ENCODE data around the gene RNASEH2C. TPM values are rescaled to one million over a fixed set of nuclear protein-coding genes. Genes with fewer than 3 reads are reported as not detected.

Gene RNASEH2C
- total RNA-seq, 1 experiment from 2014 or later = 80.2 TPM

DNA sequence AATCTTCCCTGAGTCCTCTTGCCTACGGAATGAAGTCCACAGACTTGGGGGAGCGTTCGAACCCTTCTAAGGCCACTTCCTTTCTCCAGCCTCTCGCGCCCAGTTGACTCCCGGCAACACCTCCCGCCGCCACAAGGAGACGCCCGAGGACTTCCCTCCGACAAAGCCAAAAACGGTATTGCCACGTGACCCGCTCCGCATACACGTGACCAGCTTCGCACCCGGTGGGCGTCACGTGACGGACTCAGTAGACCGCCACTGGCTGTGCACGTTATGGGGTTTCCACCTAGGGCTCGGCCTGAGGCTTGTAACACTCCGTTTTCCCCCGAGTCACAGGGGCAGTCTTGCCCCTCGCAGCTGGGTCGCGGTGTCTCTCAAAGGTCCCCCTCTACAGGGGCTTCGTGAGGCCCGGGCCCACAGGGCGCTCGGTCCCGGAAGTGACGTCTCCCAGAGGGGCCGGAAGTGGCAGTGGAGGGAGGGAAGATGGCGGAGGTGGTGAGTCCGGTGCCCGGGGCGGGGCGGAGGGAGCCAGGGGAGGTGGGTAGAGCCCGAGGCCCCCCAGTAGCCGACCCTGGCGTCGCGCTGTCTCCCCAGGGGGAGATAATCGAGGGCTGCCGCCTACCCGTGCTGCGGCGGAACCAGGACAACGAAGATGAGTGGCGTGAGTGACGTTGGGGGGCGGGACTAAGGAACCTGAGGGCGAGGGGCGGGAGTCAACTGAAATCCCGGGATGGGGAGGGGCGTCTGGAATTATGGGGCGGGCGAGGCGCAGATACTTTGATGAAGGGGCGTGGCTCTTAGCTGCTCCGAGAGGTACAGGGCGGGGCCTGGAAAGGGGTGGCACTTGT is 8.6 kb downstream of the RNASEH2C start, which contains the start of gene KAT5:
Gene KAT5 (plus strand): TSS at position 468 of the 848 bp plus-strand sequence. CDS start 16 bp downstream, at position 484.
- peak; percentile 100 for DNase-seq (ENCODE audit: low spot score)
- POLR2A ChIA-PET (ENCODE audit: low non-redundant PET) = interaction anchor here (0.6 to 0.9 kb wide), 5 partner anchors 9 to 839 kb away, joined by 3 to 18 read pairs (median 15); partner anchors contain the start of gene RNASEH2C

GRCh38 chr11:65710421-65710820 is 10.2 kb downstream of the RNASEH2C start:
- DNase-seq (ENCODE audit: low spot score) = peak; percentile 27
- intact Hi-C loops (cut with micrococcal nuclease; ENCODE audit: unreplicated experiment) = loop anchor here (2.0 to 5.0 kb wide), 2 partner anchors 72 to 278 kb away; partner anchors contain the start of gene AP5B1
- H3K27me3 ChIP-seq (replicated peaks; ENCODE audit: insufficient read depth, low read depth, low read length, poor library complexity) = no peaks in the 10 kb centered on the region
- no TSS peak for BruUV-seq (replicated peaks)
- peaks cover 24% of the 10 kb centered on the region for H3K36me3 ChIP-seq (ENCODE audit: insufficient read depth, low read length, poor library complexity, severe bottlenecking)
- ChIA-PET POLR2A (ENCODE audit: low non-redundant PET) (no interaction called here), CTCF (interaction anchor here (0.7 to 1.4 kb wide), 2 partner anchors 149 to 178 kb away, joined by 3 to 11 read pairs; partner anchors contain the start of gene FIBP)
- H3K4me3 ChIP-seq (ENCODE audit: low read depth, low read length, poor library complexity, severe bottlenecking) = no peak overlapping the region
- TF ChIP-seq EZH2 (IDR thresholded peaks at IDR 0.05; ENCODE audit: borderline replicate concordance, low read depth, low read length, poor library complexity, severe bottlenecking) = no peak
- TF ChIP-seq, protein P1, sequence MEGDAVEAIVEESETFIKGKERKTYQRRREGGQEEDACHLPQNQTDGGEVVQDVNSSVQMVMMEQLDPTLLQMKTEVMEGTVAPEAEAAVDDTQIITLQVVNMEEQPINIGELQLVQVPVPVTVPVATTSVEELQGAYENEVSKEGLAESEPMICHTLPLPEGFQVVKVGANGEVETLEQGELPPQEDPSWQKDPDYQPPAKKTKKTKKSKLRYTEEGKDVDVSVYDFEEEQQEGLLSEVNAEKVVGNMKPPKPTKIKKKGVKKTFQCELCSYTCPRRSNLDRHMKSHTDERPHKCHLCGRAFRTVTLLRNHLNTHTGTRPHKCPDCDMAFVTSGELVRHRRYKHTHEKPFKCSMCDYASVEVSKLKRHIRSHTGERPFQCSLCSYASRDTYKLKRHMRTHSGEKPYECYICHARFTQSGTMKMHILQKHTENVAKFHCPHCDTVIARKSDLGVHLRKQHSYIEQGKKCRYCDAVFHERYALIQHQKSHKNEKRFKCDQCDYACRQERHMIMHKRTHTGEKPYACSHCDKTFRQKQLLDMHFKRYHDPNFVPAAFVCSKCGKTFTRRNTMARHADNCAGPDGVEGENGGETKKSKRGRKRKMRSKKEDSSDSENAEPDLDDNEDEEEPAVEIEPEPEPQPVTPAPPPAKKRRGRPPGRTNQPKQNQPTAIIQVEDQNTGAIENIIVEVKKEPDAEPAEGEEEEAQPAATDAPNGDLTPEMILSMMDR (conservative IDR thresholded peaks at IDR 0.05; ENCODE audit: low read depth, low read length) = no peak
- H3K4me1 ChIP-seq (ENCODE audit: insufficient read depth, low read length, poor library complexity, severe bottlenecking) = peaks cover 10% of the 10 kb centered on the region
- no peaks in the 10 kb centered on the region for H3K9me3 ChIP-seq (ENCODE audit: low read depth, low read length, poor library complexity, severe bottlenecking)
- H3K27ac ChIP-seq (ENCODE audit: low read depth, low read length, poor library complexity, severe bottlenecking) = no peak overlapping the region

More for the DNA sequence above, 8.6 kb downstream of the RNASEH2C start, which contains the start of gene KAT5:
- peak within 1 kb of the TSS; percentile 58 for H3K4me3 ChIP-seq (ENCODE audit: low read depth, low read length, poor library complexity, severe bottlenecking)
- peaks cover 10% of the 10 kb centered on the region for H3K4me1 ChIP-seq (ENCODE audit: insufficient read depth, low read length, poor library complexity, severe bottlenecking)
- intact Hi-C loops (cut with micrococcal nuclease; ENCODE audit: unreplicated experiment) = loop anchor here (2.0 to 5.0 kb wide), 3 partner anchors 70 to 277 kb away; partner anchors contain the start of gene AP5B1
- no TSS peak for BruUV-seq (replicated peaks)
- peak within 1 kb of the TSS; percentile 99 for H3K27ac ChIP-seq (ENCODE audit: low read depth, low read length, poor library complexity, severe bottlenecking)
- H3K9me3 ChIP-seq (ENCODE audit: low read depth, low read length, poor library complexity, severe bottlenecking) = no peaks in the 10 kb centered on the region
- peaks cover 40% of the 10 kb centered on the region for H3K36me3 ChIP-seq (ENCODE audit: insufficient read depth, low read length, poor library complexity, severe bottlenecking)
- TF ChIP-seq, protein P1 (conservative IDR thresholded peaks at IDR 0.05; ENCODE audit: low read depth, low read length) = peak; percentile 98
- no peak for TF ChIP-seq EZH2 (IDR thresholded peaks at IDR 0.05; ENCODE audit: borderline replicate concordance, low read depth, low read length, poor library complexity, severe bottlenecking)
- H3K27me3 ChIP-seq (replicated peaks; ENCODE audit: insufficient read depth, low read depth, low read length, poor library complexity) = no peaks in the 10 kb centered on the region
- CTCF ChIA-PET = interaction anchor here (0.6 to 1.7 kb wide), 14 partner anchors 9 to 907 kb away, joined by 3 to 13 read pairs (median 6); partner anchors contain the start of genes AP5B1, FIBP, MUS81 and RNASEH2C

DNA sequence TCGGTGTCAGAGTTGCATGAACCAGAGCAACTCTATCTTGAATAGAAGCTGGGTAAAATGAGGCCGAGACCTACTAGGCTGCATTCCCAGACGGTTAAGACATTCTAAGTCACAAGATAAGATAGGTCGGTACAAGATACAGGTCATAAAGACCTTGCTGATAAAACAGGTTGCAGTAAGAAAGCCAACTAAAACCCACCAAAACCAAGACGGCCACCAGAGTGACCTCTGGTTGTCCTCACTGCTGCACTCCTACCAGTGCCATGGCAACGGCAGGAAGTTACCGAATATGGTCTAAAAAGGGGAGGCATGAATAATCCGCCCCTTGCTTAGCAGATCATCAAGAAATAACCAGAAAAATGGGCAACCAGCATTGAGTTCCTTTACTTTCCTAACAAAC is 10.9 kb downstream of the RNASEH2C start:
- intact Hi-C loops (cut with micrococcal nuclease; ENCODE audit: unreplicated experiment) = loop anchor here (2.0 to 10.0 kb wide), 3 partner anchors 73 to 279 kb away; partner anchors contain the start of gene AP5B1
- POLR2A ChIA-PET (ENCODE audit: low non-redundant PET) = no interaction called here
- no peak overlapping the region for H3K4me3 ChIP-seq (ENCODE audit: low read depth, low read length, poor library complexity, severe bottlenecking)
- H3K9me3 ChIP-seq (ENCODE audit: low read depth, low read length, poor library complexity, severe bottlenecking) = no peaks in the 10 kb centered on the region
- CTCF ChIA-PET = no interaction called here
- H3K27ac ChIP-seq (ENCODE audit: low read depth, low read length, poor library complexity, severe bottlenecking) = no peak overlapping the region
- no peak for TF ChIP-seq EZH2 (IDR thresholded peaks at IDR 0.05; ENCODE audit: borderline replicate concordance, low read depth, low read length, poor library complexity, severe bottlenecking)
- TF ChIP-seq, protein P1 (conservative IDR thresholded peaks at IDR 0.05; ENCODE audit: low read depth, low read length) = no peak
- H3K4me1 ChIP-seq (ENCODE audit: insufficient read depth, low read length, poor library complexity, severe bottlenecking) = peaks cover 10% of the 10 kb centered on the region
- no peak for DNase-seq (ENCODE audit: low spot score)
- BruUV-seq (replicated peaks) = no TSS peak
- H3K27me3 ChIP-seq (replicated peaks; ENCODE audit: insufficient read depth, low read depth, low read length, poor library complexity) = no peaks in the 10 kb centered on the region
- H3K36me3 ChIP-seq (ENCODE audit: insufficient read depth, low read length, poor library complexity, severe bottlenecking) = peaks cover 17% of the 10 kb centered on the region

Data from A673 (cell line).